Karpas-422 (cell line): ENCODE results near the gene ATXN2L. TPM values are rescaled to one million over a fixed set of nuclear protein-coding genes. Genes with fewer than 3 reads are reported as not detected.
"Not testable (repeated sequence)": the region's sequence is repeated elsewhere in the genome, so short reads cannot be mapped to it uniquely, and the experiment has no call there.

Source experiments
- DNase-seq: peaks from one replicate; pipeline ENCODE4 v3.0.0-alpha.2; 2015
- H2AFZ ChIP-seq: fragments of 200-600 bp; sonication (generic); 2 replicates; pipeline ENCODE4 v1.6.1; 2014; ENCODE audit warnings: antibody characterized with exemption, low read length, mixed read lengths
- H3K27ac ChIP-seq: fragments of 200-600 bp; sonication (generic); 2 replicates; pipeline ENCODE4 v1.5.1; 2014; ENCODE audit warnings: mild to moderate bottlenecking, low read length, moderate library complexity
- H3K27me3 ChIP-seq: fragments of 200-600 bp; sonication (generic); 2 replicates; pipeline ENCODE4 v1.6.1; 2014; ENCODE audit warnings: low read length, mixed read lengths
- H3K36me3 ChIP-seq: fragments of 200-600 bp; sonication (generic); 2 replicates; pipeline ENCODE4 v1.6.1; 2014; ENCODE audit warnings: low read length, mixed read lengths; ENCODE audit not compliant: insufficient read depth
- H3K4me1 ChIP-seq: fragments of 200-600 bp; sonication (generic); 2 replicates; pipeline ENCODE4 v1.6.1; 2014; ENCODE audit warnings: mild to moderate bottlenecking, low read length, mixed read lengths
- H3K4me2 ChIP-seq: fragments of 200-600 bp; sonication (generic); 2 replicates; pipeline ENCODE4 v1.6.1; 2014; ENCODE audit warnings: low read length, low read depth, mild to moderate bottlenecking; ENCODE audit not compliant: poor library complexity, severe bottlenecking
- H3K4me3 ChIP-seq: fragments of 200-600 bp; sonication (generic); 2 replicates; pipeline ENCODE4 v1.5.1; 2014; ENCODE audit warnings: mild to moderate bottlenecking, antibody characterized with exemption, low read length, mixed read lengths
- H3K79me2 ChIP-seq: fragments of 200-600 bp; sonication (generic); 2 replicates; pipeline ENCODE4 v1.6.1; 2014; ENCODE audit warnings: mild to moderate bottlenecking, low read length, mixed read lengths
- H3K9ac ChIP-seq: fragments of 200-600 bp; sonication (generic); 2 replicates; pipeline ENCODE4 v1.6.0; 2014; ENCODE audit warnings: low read length
- H3K9me2 ChIP-seq: fragments of 200-600 bp; sonication (generic), shearing (Covaris generic); replicated peaks from 2 replicates; pipeline ENCODE4 v1.6.0; 2014; ENCODE audit warnings: mild to moderate bottlenecking, low read length, moderate library complexity; ENCODE audit not compliant: insufficient read depth
- H3K9me3 ChIP-seq: fragments of 300-700, 200-600 bp; sonication (generic); 2 replicates; pipeline ENCODE4 v1.6.1; 2014; ENCODE audit warnings: low read length, mixed read lengths
- H4K20me1 ChIP-seq: fragments of 200-600 bp; sonication (generic); 2 replicates; pipeline ENCODE4 v1.6.1; 2014; ENCODE audit warnings: mild to moderate bottlenecking, antibody characterized with exemption, low read length, low read depth; ENCODE audit not compliant: insufficient read depth
- total RNA-seq: library from RNA; depleted of rRNA; stranded (reverse); fragments of >200 nt; shearing (Covaris generic); gene quantifications from 2 replicates; pipeline ENCODE4 v1.2.3, GENCODE V29; 2014; ENCODE audit warnings: low replicate concordance

ATXN2L gene
- total RNA-seq, 1 experiment from 2014 or later = 116 TPM

GRCh38 chr16:28877655-28878000, 54.8 kb downstream of the ATXN2L start:
- Histone ChIP-seq H3K9ac (peak overlapping the region; percentile 99), H2AFZ (no peak overlapping the region)

GRCh38 chr16:28878083-28878926, 55.5 kb downstream of the ATXN2L start, which contains the start of gene ATP2A1:
TSS of gene ATP2A1 (plus strand) at chr16:28878488. CDS start at chr16:28878672, 184 bp downstream.
- Histone ChIP-seq H3K9ac (peak within 1 kb of the TSS; percentile 99), H3K36me3 (0 out of 2 replicates have a peak, but pooled peaks cover 2% of the 10 kb centered on the region), H3K4me2 (peak within 1 kb of the TSS; percentile 97), H3K9me3 (no peaks in the 10 kb centered on the region), H3K4me3 (peak within 1 kb of the TSS; percentile 93), H3K27ac (peak within 1 kb of the TSS; percentile 87), H3K9me2 (no peaks in the 10 kb centered on the region), H3K4me1 (peaks cover 26% of the 10 kb centered on the region), H2AFZ (peak within 1 kb of the TSS; percentile 67), H3K79me2 (peaks cover 15% of the 10 kb centered on the region), H3K27me3 (no peaks in the 10 kb centered on the region), H4K20me1 (no peaks in the 10 kb centered on the region)
- DNase-seq = no peak

More at GRCh38 chr16:28877655-28878000, 54.8 kb downstream of the ATXN2L start:
- H4K20me1 ChIP-seq = no peaks in the 10 kb centered on the region
- H3K4me2 ChIP-seq = peak overlapping the region; percentile 97
- H3K4me1 ChIP-seq = peaks cover 26% of the 10 kb centered on the region
- no peak overlapping the region for H3K27ac ChIP-seq
- H3K36me3 ChIP-seq = 0 out of 2 replicates have a peak, but pooled peaks cover 2% of the 10 kb centered on the region
- no peak for DNase-seq
- H3K9me3 ChIP-seq = no peaks in the 10 kb centered on the region
- H3K79me2 ChIP-seq = peaks cover 15% of the 10 kb centered on the region
- no peaks in the 10 kb centered on the region for H3K27me3 ChIP-seq
- peak overlapping the region; percentile 93; the same call in 1 of the 2 replicates for H3K4me3 ChIP-seq
- no peaks in the 10 kb centered on the region for H3K9me2 ChIP-seq

- H3K9ac ChIP-seq = peak overlapping the region; percentile 99
- H3K9me3 ChIP-seq = no peaks in the 10 kb centered on the region
- H3K27ac ChIP-seq = peak overlapping the region; percentile 87
- peak overlapping the region; percentile 93 for H3K4me3 ChIP-seq
- no peaks in the 10 kb centered on the region for H3K9me2 ChIP-seq
- H3K4me2 ChIP-seq = peak overlapping the region; percentile 97
- peak; percentile 71 for DNase-seq
- H2AFZ ChIP-seq = peak overlapping the region; percentile 67
- no peaks in the 10 kb centered on the region for H4K20me1 ChIP-seq
- peaks cover 26% of the 10 kb centered on the region for H3K4me1 ChIP-seq
- H3K36me3 ChIP-seq = no peaks in the 10 kb centered on the region
- no peaks in the 10 kb centered on the region for H3K27me3 ChIP-seq
- peaks cover 15% of the 10 kb centered on the region for H3K79me2 ChIP-seq
Measured at GRCh38 chr16:28879261-28879840, 56.6 kb downstream of the ATXN2L start.

- DNase-seq = peak; percentile 96
- Histone ChIP-seq H3K9ac (peak overlapping the region; percentile 99), H4K20me1 (no peaks in the 10 kb centered on the region), H3K4me3 (peak overlapping the region; percentile 93), H3K4me2 (peak overlapping the region; percentile 97), H3K79me2 (peaks cover 15% of the 10 kb centered on the region), H3K9me3 (no peaks in the 10 kb centered on the region), H3K9me2 (no peaks in the 10 kb centered on the region), H3K36me3 (no peaks in the 10 kb centered on the region), H3K27me3 (no peaks in the 10 kb centered on the region), H3K27ac (peak overlapping the region; percentile 87), H2AFZ (peak overlapping the region; percentile 67; the same call in 1 of the 2 replicates), H3K4me1 (peaks cover 26% of the 10 kb centered on the region)
Measured at GRCh38 chr16:28879841-28880588, 57.2 kb downstream of the ATXN2L start.

- Histone ChIP-seq H3K4me2 (no peak overlapping the region), H3K9ac (no peak overlapping the region)
Measured at GRCh38 chr16:28880589-28880915, 57.8 kb downstream of the ATXN2L start.

GRCh38 chr16:28880955-28881354, 58.2 kb downstream of the ATXN2L start:
- no peaks in the 10 kb centered on the region for H3K27me3 ChIP-seq
- no peaks in the 10 kb centered on the region for H3K9me3 ChIP-seq
- no peaks in the 10 kb centered on the region for H4K20me1 ChIP-seq
- H3K4me1 ChIP-seq = peaks cover 26% of the 10 kb centered on the region
- peaks cover 15% of the 10 kb centered on the region for H3K79me2 ChIP-seq
- no peak overlapping the region for H2AFZ ChIP-seq
- H3K4me3 ChIP-seq = no peak overlapping the region
- H3K27ac ChIP-seq = no peak overlapping the region
- H3K4me2 ChIP-seq = no peak overlapping the region
- no peak overlapping the region for H3K9ac ChIP-seq
- no peaks in the 10 kb centered on the region for H3K36me3 ChIP-seq
- H3K9me2 ChIP-seq = no peaks in the 10 kb centered on the region
- DNase-seq = no peak

More at GRCh38 chr16:28880589-28880915, 57.8 kb downstream of the ATXN2L start:
- Histone ChIP-seq H2AFZ (no peak overlapping the region), H3K79me2 (peaks cover 15% of the 10 kb centered on the region), H4K20me1 (no peaks in the 10 kb centered on the region), H3K27me3 (no peaks in the 10 kb centered on the region), H3K4me3 (no peak overlapping the region), H3K4me1 (peaks cover 26% of the 10 kb centered on the region), H3K36me3 (no peaks in the 10 kb centered on the region), H3K9me2 (no peaks in the 10 kb centered on the region), H3K27ac (no peak overlapping the region), H3K9me3 (no peaks in the 10 kb centered on the region)
- DNase-seq = no peak

- not testable (repeated sequence) for H3K4me2 ChIP-seq, H3K9ac ChIP-seq, H3K9me3 ChIP-seq, H3K36me3 ChIP-seq, DNase-seq, H2AFZ ChIP-seq, H3K9me2 ChIP-seq, H3K27me3 ChIP-seq, H3K27ac ChIP-seq, H3K4me3 ChIP-seq, H4K20me1 ChIP-seq
- H3K4me1 ChIP-seq = peaks cover 26% of the 10 kb centered on the region
- H3K79me2 ChIP-seq = peaks cover 15% of the 10 kb centered on the region
Measured at GRCh38 chr16:28881565-28881964, 58.8 kb downstream of the ATXN2L start.
